Activated CD8-positive, alpha-beta memory T cell treated with anti-CD3 and anti-CD28 coated beads for 36 hours (primary cell): Measurements from ENCODE around the gene TRPV4. TPM values are rescaled to one million over a fixed set of nuclear protein-coding genes. Genes with fewer than 3 reads are reported as not detected.
"Not testable (repeated sequence)": the region's sequence is repeated elsewhere in the genome, so short reads cannot be mapped to it uniquely, and the experiment has no call there.

Experiments used
- CTCF ChIA-PET: fragments of 350-600 bp; sonication (Branson Sonifier 250); formaldehyde crosslinking; loops from one replicate; lab custom pipeline; 2021; ENCODE audit warnings: antibody characterized with exemption; lab: Charles Lee
- POLR2A ChIA-PET: fragments of 350-600 bp; sonication (Branson Sonifier 250); formaldehyde crosslinking; loops from one replicate; lab custom pipeline; 2021; ENCODE audit warnings: antibody characterized with exemption; lab: Charles Lee
- total RNA-seq, 2 experiments: library from RNA; stranded (reverse); gene quantifications; one replicate each; pipeline ENCODE4 v1.2.3, GENCODE V29; 2021

Gene TRPV4
- total RNA-seq, 2 experiments from 2014 or later, result not detected

- CTCF ChIA-PET, result interaction anchor here (2.2 to 3.1 kb wide), 2 partner anchors 11 to 19 kb away, joined by 7 to 8 read pairs; no protein-coding TSS in a partner anchor
- POLR2A ChIA-PET, result no interaction called here
These were observed 30.9 kb upstream of the TRPV4 start for GRCh38 chr12:109863847-109864712.

- CTCF ChIA-PET, result interaction anchor here (2.2 kb wide), 1 partner anchor 10 kb away, joined by 7 read pairs; no protein-coding TSS in a partner anchor
- POLR2A ChIA-PET, result not testable (repeated sequence)
These were observed 29.3 kb upstream of the TRPV4 start for GRCh38 chr12:109862491-109862890.

GRCh38 chr12:109861689-109862314 is 28.6 kb upstream of the TRPV4 start:
- ChIA-PET CTCF (interaction anchor here (2.2 kb wide), 1 partner anchor 9 kb away, joined by 7 read pairs; no protein-coding TSS in a partner anchor), POLR2A (no interaction called here)

GRCh38 chr12:109860977-109861376 is 27.8 kb upstream of the TRPV4 start:
- ChIA-PET POLR2A (no interaction called here), CTCF (no interaction called here)

- CTCF ChIA-PET, result interaction anchor here (1.2 to 1.6 kb wide), 3 partner anchors 12 to 23 kb away, joined by 3 to 9 read pairs (median 3); no protein-coding TSS in a partner anchor
These were observed 25.6 kb upstream of the TRPV4 start for GRCh38 chr12:109858764-109859163.

GRCh38 chr12:109857715-109858114 is 24.5 kb upstream of the TRPV4 start:
- POLR2A ChIA-PET, result no interaction called here

More at GRCh38 chr12:109858764-109859163, 25.6 kb upstream of the TRPV4 start:
- POLR2A ChIA-PET, result interaction anchor here (0.6 kb wide), 1 partner anchor 287 kb away, joined by 3 read pairs; no protein-coding TSS in a partner anchor

GRCh38 chr12:109855377-109855776 is 22.2 kb upstream of the TRPV4 start:
- ChIA-PET CTCF (interaction anchor here (2.7 kb wide), 1 partner anchor 11 kb away, joined by 13 read pairs; no protein-coding TSS in a partner anchor), POLR2A (no interaction called here)

More at GRCh38 chr12:109857715-109858114, 24.5 kb upstream of the TRPV4 start:
- CTCF ChIA-PET, result no interaction called here

GRCh38 chr12:109850518-109850917 is 17.3 kb upstream of the TRPV4 start:
- CTCF ChIA-PET, result interaction anchor here (0.6 kb wide), 1 partner anchor 40 kb away, joined by 3 read pairs; no protein-coding TSS in a partner anchor
- POLR2A ChIA-PET, result not testable (repeated sequence)

- ChIA-PET POLR2A (no interaction called here), CTCF (interaction anchor here (1.0 to 3.2 kb wide), 2 partner anchors 12 to 42 kb away, joined by 3 to 38 read pairs; no protein-coding TSS in a partner anchor)
These were observed 14.0 kb upstream of the TRPV4 start for GRCh38 chr12:109847142-109847735.

GRCh38 chr12:109845824-109846205 is 12.6 kb upstream of the TRPV4 start:
- POLR2A ChIA-PET, result no interaction called here

GRCh38 chr12:109844983-109845823 is 12.0 kb upstream of the TRPV4 start:
- ChIA-PET CTCF (interaction anchor here (0.6 to 3.2 kb wide), 31 partner anchors 9 to 419 kb away, joined by 3 to 38 read pairs (median 3); partner anchors contain the start of gene TCHP), POLR2A (no interaction called here)

More at GRCh38 chr12:109845824-109846205, 12.6 kb upstream of the TRPV4 start:
- CTCF ChIA-PET, result interaction anchor here (0.6 to 3.2 kb wide), 28 partner anchors 8 to 420 kb away, joined by 3 to 38 read pairs (median 3); partner anchors contain the start of gene TCHP

GRCh38 chr12:109844091-109844490 is 10.9 kb upstream of the TRPV4 start:
- POLR2A ChIA-PET, result no interaction called here

GRCh38 chr12:109842021-109842420 is 8.8 kb upstream of the TRPV4 start:
- ChIA-PET CTCF (interaction anchor here (3.2 kb wide), 1 partner anchor 37 kb away, joined by 18 read pairs; no protein-coding TSS in a partner anchor), POLR2A (no interaction called here)

More at GRCh38 chr12:109844091-109844490, 10.9 kb upstream of the TRPV4 start:
- CTCF ChIA-PET, result interaction anchor here (1.0 to 3.2 kb wide), 4 partner anchors 10 to 39 kb away, joined by 3 to 38 read pairs (median 10); no protein-coding TSS in a partner anchor

GRCh38 chr12:109841356-109841755 is 8.2 kb upstream of the TRPV4 start:
- POLR2A ChIA-PET, result no interaction called here

GRCh38 chr12:109840305-109841074 is 7.3 kb upstream of the TRPV4 start:
- ChIA-PET CTCF (interaction anchor here (3.2 kb wide), 1 partner anchor 35 kb away, joined by 18 read pairs; no protein-coding TSS in a partner anchor), POLR2A (no interaction called here)

More at GRCh38 chr12:109841356-109841755, 8.2 kb upstream of the TRPV4 start:
- CTCF ChIA-PET, result interaction anchor here (3.2 kb wide), 1 partner anchor 36 kb away, joined by 18 read pairs; no protein-coding TSS in a partner anchor

- POLR2A ChIA-PET, result no interaction called here
These were observed 6.2 kb upstream of the TRPV4 start for GRCh38 chr12:109839444-109839843.

GRCh38 chr12:109836916-109837315 is 3.7 kb upstream of the TRPV4 start:
- ChIA-PET CTCF (interaction anchor here (2.6 kb wide), 1 partner anchor 9 kb away, joined by 11 read pairs; no protein-coding TSS in a partner anchor), POLR2A (no interaction called here)

More at GRCh38 chr12:109839444-109839843, 6.2 kb upstream of the TRPV4 start:
- CTCF ChIA-PET, result interaction anchor here (0.8 kb wide), 1 partner anchor 34 kb away, joined by 3 read pairs; no protein-coding TSS in a partner anchor
